Measurements from ENCODE around the gene EXD2. TPM values are rescaled to one million over a fixed set of nuclear protein-coding genes. Genes with fewer than 3 reads are reported as not detected.

The EXD2 gene
- total RNA-seq, 1 donor from 2014 or later, result 26.2 TPM

DNA sequence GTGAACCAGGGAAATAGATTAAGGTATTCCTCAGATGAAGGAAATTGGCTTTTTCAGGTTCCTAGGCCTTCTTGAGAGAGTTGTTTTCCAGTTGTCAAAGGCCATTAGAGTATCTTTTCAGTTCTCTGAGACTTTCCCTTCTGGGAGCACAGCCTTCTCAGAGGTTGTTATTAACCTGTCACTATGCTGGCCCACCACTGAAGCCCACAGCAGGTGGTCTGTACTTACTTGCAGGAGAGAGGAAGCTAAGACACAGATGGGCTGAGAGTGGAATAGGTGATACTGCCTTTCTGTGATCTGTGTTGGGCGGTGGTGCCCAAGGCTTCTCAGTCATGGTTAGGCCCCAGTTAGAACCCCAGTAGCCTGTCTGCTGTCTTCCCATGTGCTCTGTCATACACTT lies 45.8 kb downstream of the EXD2 start:
- peaks cover 14% of the 10 kb centered on the region for H3K36me3 Mint-ChIP-seq
- no peaks in the 10 kb centered on the region for H3K27me3 Mint-ChIP-seq
- DNase-seq (ENCODE audit: extremely low spot score, unreplicated experiment), result no peak
- H3K4me1 Mint-ChIP-seq (ENCODE audit: unreplicated experiment), result no peaks in the 10 kb centered on the region
- no peak overlapping the region for H3K27ac Mint-ChIP-seq
- TF ChIP-seq, protein P1, sequence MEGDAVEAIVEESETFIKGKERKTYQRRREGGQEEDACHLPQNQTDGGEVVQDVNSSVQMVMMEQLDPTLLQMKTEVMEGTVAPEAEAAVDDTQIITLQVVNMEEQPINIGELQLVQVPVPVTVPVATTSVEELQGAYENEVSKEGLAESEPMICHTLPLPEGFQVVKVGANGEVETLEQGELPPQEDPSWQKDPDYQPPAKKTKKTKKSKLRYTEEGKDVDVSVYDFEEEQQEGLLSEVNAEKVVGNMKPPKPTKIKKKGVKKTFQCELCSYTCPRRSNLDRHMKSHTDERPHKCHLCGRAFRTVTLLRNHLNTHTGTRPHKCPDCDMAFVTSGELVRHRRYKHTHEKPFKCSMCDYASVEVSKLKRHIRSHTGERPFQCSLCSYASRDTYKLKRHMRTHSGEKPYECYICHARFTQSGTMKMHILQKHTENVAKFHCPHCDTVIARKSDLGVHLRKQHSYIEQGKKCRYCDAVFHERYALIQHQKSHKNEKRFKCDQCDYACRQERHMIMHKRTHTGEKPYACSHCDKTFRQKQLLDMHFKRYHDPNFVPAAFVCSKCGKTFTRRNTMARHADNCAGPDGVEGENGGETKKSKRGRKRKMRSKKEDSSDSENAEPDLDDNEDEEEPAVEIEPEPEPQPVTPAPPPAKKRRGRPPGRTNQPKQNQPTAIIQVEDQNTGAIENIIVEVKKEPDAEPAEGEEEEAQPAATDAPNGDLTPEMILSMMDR (conservative IDR thresholded peaks at IDR 0.05), result no peak
- H3K4me3 Mint-ChIP-seq, result no peak overlapping the region
- H3K9me3 Mint-ChIP-seq, result no peaks in the 10 kb centered on the region

DNA sequence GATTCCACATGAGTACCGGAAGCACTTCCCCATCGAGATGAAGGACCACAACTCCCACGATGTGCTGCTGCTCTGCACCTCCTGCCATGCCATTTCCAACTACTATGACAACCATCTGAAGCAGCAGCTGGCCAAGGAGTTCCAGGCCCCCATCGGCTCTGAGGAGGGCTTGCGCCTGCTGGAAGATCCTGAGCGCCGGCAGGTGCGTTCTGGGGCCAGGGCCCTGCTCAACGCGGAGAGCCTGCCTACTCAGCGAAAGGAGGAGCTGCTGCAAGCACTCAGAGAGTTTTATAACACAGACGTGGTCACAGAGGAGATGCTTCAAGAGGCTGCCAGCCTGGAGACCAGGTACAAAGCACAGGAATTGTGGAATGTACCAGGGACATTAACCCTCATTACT lies 46.3 kb downstream of the EXD2 start:
- Mint-ChIP-seq H3K27me3 (no peaks in the 10 kb centered on the region), H3K36me3 (peaks cover 11% of the 10 kb centered on the region)

DNA sequence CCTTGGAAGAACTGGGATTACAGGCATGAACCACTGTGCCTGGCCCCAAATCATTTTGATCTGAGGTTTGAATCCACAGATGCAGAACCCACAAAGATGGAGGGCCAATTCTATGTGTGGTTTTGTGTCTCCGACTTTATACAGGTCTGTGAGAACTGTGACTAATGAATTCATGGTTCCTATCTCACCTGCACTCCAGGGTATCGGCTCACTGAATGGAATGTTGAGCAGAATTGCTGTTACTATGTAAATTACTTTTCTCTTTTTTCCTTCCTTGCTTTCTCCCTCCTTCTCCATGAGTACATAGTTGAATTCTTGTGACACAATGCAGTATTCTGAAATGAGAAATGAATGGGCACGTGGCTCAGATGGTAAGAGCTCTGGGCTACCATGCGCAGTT lies 47.6 kb downstream of the EXD2 start:
- H3K4me1 Mint-ChIP-seq (ENCODE audit: unreplicated experiment), result peaks cover 6% of the 10 kb centered on the region
- peaks cover 7% of the 10 kb centered on the region for H3K36me3 Mint-ChIP-seq
- no peaks in the 10 kb centered on the region for H3K9me3 Mint-ChIP-seq
- DNase-seq (ENCODE audit: extremely low spot score, unreplicated experiment), result no peak
- H3K4me3 Mint-ChIP-seq, result no peak overlapping the region
- no peaks in the 10 kb centered on the region for H3K27me3 Mint-ChIP-seq
- TF ChIP-seq, protein P1 (conservative IDR thresholded peaks at IDR 0.05), result no peak
- no peak overlapping the region for H3K27ac Mint-ChIP-seq

More for the DNA sequence above, 46.3 kb downstream of the EXD2 start:
- Mint-ChIP-seq H3K4me3 (no peak overlapping the region), H3K27ac (no peak overlapping the region), H3K4me1 (ENCODE audit: unreplicated experiment) (peaks cover 2% of the 10 kb centered on the region), H3K9me3 (no peaks in the 10 kb centered on the region)
- TF ChIP-seq, protein P1 (conservative IDR thresholded peaks at IDR 0.05), result no peak
- no peak for DNase-seq (ENCODE audit: extremely low spot score, unreplicated experiment)

DNA sequence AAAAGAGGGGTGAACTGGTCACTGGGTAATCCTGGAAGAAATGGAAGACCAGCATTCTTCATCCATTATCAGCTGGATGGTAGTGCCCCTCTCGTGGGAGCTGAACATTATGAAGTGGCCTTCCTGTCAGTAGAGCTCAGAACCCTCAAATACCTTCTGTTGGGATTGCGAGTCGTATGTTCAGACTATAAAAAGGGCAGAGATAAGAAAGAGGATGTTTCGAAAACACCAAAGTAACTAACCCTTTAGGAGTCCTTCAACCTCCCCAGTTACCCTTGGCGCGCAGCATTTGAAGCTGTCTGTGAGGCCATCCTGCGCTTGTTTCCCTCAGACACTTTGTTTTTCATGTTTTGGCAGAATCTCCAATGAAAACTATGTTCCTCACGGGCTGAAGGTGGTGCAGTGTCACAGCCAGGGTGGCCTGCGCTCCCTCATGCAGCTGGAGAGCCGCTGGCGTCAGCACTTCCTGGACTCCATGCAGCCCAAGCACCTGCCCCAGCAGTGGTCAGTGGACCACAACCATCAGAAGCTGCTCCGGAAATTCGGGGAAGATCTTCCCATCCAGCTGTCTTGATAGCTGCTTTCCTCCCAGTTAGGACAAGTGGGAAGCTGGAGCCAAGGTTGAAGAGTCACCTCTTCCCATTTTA lies 49.4 kb downstream of the EXD2 start:
- Mint-ChIP-seq H3K27me3 (no peaks in the 10 kb centered on the region), H3K36me3 (peaks cover 4% of the 10 kb centered on the region), H3K4me3 (no peak overlapping the region), H3K27ac (no peak overlapping the region), H3K4me1 (ENCODE audit: unreplicated experiment) (peaks cover 6% of the 10 kb centered on the region), H3K9me3 (no peaks in the 10 kb centered on the region)
- DNase-seq (ENCODE audit: extremely low spot score, unreplicated experiment), result no peak
- TF ChIP-seq, protein P1 (conservative IDR thresholded peaks at IDR 0.05), result no peak

DNA sequence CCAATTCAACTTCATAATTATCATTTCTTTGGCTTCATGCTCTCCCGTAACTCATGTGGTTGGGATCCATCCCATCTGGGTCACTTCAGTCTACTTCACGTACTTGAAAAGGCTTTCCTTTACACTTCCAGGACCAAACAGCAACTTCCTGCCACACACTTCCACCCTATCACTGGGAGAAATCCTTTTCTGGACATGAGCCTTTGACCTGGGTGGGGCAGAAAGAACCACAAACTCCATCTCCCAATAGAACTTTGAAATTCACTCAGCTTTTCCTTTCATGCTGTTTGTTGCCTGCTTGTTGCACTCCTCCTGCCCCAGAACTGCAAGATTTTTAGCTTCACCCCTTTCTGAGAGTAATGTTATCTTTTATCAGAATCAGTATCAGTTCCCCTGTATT lies 50.3 kb downstream of the EXD2 start:
- H3K36me3 Mint-ChIP-seq, result no peaks in the 10 kb centered on the region
- no peak for DNase-seq (ENCODE audit: extremely low spot score, unreplicated experiment)
- no peaks in the 10 kb centered on the region for H3K9me3 Mint-ChIP-seq
- TF ChIP-seq, protein P1 (conservative IDR thresholded peaks at IDR 0.05), result no peak
- no peak overlapping the region for H3K27ac Mint-ChIP-seq
- no peaks in the 10 kb centered on the region for H3K27me3 Mint-ChIP-seq
- peaks cover 11% of the 10 kb centered on the region for H3K4me1 Mint-ChIP-seq (ENCODE audit: unreplicated experiment)
- H3K4me3 Mint-ChIP-seq, result no peak overlapping the region

Measured in type B pancreatic cell (in vitro differentiated cells).